Kidney tubule cell (primary cell): Measurements from ENCODE around the gene GTF2H2.
A peak's percentile ranks its signal among the peaks of the same experiment; 100 is the strongest.
"Not testable (repeated sequence)": the region's sequence is repeated elsewhere in the genome, so short reads cannot be mapped to it uniquely, and the experiment has no call there.

Experiments
- DNase-seq: peaks from one replicate; pipeline ENCODE4 v3.0.0-alpha.2; 2018; ENCODE audit warnings: low spot score

GTF2H2 gene

GRCh38 chr5:71067262-71067928, at the start of gene GTF2H2:
GTF2H2 (minus strand) TSS chr5:71067676; CDS start chr5:71062763, 4,913 bp downstream.
- not testable (repeated sequence) for DNase-seq

GRCh38 chr5:71109730-71110275, 42.3 kb upstream of the GTF2H2 start:
- not testable (repeated sequence) for DNase-seq

- DNase-seq, result not testable (repeated sequence)
Measured at GRCh38 chr5:71099996-71100395, 32.5 kb upstream of the GTF2H2 start.

- not testable (repeated sequence) for DNase-seq
Measured at GRCh38 chr5:71097930-71098203, 30.4 kb upstream of the GTF2H2 start.

GRCh38 chr5:71097173-71097929, 29.9 kb upstream of the GTF2H2 start:
- not testable (repeated sequence) for DNase-seq

- not testable (repeated sequence) for DNase-seq
Measured at GRCh38 chr5:71089773-71090172, 22.3 kb upstream of the GTF2H2 start.

GRCh38 chr5:71088754-71089153, 21.3 kb upstream of the GTF2H2 start:
- DNase-seq, result not testable (repeated sequence)

GRCh38 chr5:71086145-71086544, 18.7 kb upstream of the GTF2H2 start:
- not testable (repeated sequence) for DNase-seq

GRCh38 chr5:71084280-71085063, 17.0 kb upstream of the GTF2H2 start:
- DNase-seq, result not testable (repeated sequence)

- not testable (repeated sequence) for DNase-seq
Measured at GRCh38 chr5:71082898-71083297, 15.4 kb upstream of the GTF2H2 start.

- not testable (repeated sequence) for DNase-seq
Measured at GRCh38 chr5:71082340-71082739, 14.9 kb upstream of the GTF2H2 start.

- DNase-seq, result not testable (repeated sequence)
Measured at GRCh38 chr5:71061322-71061721, 6.2 kb downstream of the GTF2H2 start.

- not testable (repeated sequence) for DNase-seq
Measured at GRCh38 chr5:71059426-71059825, 8.1 kb downstream of the GTF2H2 start.

- not testable (repeated sequence) for DNase-seq
Measured at GRCh38 chr5:71044808-71045207, 22.7 kb downstream of the GTF2H2 start.

GRCh38 chr5:71044128-71044527, 23.3 kb downstream of the GTF2H2 start:
- not testable (repeated sequence) for DNase-seq

GRCh38 chr5:71031046-71031776, 36.3 kb downstream of the GTF2H2 start:
- DNase-seq, result not testable (repeated sequence)

- not testable (repeated sequence) for DNase-seq
Measured at GRCh38 chr5:71025289-71025953, 42.1 kb downstream of the GTF2H2 start, which contains the start of gene NAIP. NAIP (minus strand) TSS chr5:71025339; CDS start chr5:71012915, 12,424 bp downstream.

GRCh38 chr5:71020643-71021042, 46.8 kb downstream of the GTF2H2 start:
- DNase-seq, result not testable (repeated sequence)

GRCh38 chr5:71018376-71019005, 49.0 kb downstream of the GTF2H2 start:
- DNase-seq, result not testable (repeated sequence)

- peak; percentile 0 for DNase-seq
Measured at GRCh38 chr5:71014176-71014575, 53.3 kb downstream of the GTF2H2 start.
